ENCODE results near the gene DTX2.
"Not testable (repeated sequence)": the region's sequence is repeated elsewhere in the genome, so short reads cannot be mapped to it uniquely, and the experiment has no call there.

The DTX2 gene

DNA sequence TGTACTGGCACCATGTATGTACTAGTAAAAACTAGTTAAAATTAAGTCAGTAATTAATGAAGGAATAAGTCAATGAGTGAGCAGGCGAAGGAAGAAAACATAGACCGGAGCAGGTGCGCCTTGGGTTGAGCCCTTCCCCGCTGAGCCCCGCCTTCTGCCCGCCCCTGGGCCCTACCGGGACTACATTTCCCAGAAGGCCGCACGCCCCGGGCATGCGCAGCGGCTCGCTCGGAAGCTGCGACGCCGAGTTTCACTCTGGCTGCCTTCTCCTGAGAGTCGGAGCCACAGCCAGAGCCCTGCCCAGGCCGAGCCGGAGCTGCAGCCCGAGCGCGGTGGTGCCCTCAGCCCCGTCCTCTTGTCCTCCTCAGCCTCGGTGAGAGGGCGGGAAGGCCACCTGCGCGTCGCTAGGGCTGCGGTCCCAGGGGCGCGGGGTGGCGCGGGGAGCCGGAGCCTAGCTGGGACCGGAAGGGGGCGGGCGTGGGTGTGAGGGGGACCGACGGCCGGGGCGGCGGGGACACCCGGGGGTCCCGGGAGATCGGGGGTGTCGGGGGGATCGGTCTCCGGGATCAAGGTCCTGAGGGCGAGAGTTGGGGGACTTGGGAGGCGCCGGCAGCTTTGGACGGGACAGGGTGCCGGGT is at the start of gene DTX2:
TSS of gene DTX2 (plus strand) at position 246 of the 638 bp plus-strand sequence. CDS start 18,801 bp downstream, outside the sequence.
- not testable (repeated sequence) for DNase-seq

DNA sequence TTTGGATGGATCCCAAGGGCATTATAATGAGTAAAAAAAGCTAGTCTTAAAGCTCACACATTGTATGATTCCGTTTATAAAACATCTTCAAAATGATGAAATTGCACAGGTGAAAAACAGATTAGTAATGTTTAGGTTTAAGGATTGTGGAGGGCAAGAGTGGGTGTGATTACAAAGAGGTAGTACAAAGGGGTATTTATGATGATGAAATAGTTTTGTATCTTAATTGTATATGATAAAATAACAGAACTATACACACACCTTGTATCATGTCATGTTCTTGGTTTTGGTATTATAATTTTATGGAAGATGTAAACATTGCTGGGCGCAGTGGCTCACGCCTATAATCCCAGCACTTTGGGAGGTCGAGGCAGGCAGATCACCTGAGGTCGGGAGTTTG is 49.3 kb upstream of the DTX2 start:
- no peak for DNase-seq

- not testable (repeated sequence) for DNase-seq
Observed at GRCh38 chr7:76417654-76418310, 43.7 kb upstream of the DTX2 start.

DNA sequence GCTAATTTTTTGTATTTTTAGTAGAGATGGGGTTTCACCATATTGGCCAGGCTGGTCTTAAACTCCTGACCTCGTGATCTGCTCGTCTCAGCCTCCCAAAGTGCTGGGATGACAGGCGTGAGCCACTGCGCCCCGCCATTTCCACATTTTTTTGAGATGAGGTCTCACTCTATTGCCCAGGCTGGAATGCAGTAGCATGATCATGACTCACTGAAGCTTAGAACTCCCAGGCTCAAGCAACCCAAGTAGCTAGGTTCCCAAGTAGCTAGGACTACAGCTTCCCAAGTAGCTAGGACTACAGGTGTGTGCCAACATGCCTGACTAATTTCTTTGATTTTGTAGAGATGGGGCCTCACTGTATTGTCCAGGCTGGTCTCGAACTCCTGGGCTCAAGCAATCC is 40.4 kb upstream of the DTX2 start:
- peak; percentile 96 for DNase-seq

GRCh38 chr7:76423666-76424412 is 37.7 kb upstream of the DTX2 start:
- peak; percentile 26 for DNase-seq

DNA sequence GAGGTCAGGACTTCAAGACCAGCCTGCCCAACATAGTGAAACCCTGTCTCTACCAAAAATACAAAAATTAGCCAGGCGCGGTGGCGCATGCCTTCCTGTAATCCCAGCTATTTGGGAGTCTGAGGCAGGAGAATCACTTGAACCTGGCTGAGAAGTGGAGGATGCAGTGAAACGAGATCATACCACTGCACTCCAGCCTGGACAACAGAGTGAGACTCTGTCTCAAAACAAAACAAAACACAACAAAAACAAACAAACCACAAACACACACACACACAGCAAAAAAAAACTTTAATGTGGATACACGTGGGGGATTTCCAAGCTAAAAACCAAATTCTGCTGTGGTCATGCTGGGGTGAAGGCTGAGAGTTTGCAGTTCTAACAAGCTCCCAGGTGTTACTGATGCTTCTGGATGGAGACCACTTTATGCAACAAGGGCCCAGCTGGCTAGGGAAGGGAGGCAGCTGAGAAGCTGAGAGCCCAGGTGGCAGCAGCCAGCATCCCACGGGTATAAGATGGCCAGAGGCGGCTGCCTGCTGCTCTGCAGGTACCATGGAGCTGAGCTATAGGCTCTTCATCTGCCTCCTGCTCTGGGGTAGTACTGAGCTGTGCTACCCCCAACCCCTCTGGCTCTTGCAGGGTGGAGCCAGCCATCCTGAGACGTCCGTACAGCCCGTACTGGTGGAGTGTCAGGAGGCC is 36.9 kb upstream of the DTX2 start, which contains the start of gene ZP3:
TSS of gene ZP3 (plus strand) at position 538 of the 699 bp plus-strand sequence. CDS start at position 553, 15 bp downstream.
- no peak for DNase-seq

- DNase-seq = no peak
Observed at GRCh38 chr7:76425156-76425555, 36.4 kb upstream of the DTX2 start.

- not testable (repeated sequence) for DNase-seq
Observed at GRCh38 chr7:76425558-76425957, 36.0 kb upstream of the DTX2 start.

DNA sequence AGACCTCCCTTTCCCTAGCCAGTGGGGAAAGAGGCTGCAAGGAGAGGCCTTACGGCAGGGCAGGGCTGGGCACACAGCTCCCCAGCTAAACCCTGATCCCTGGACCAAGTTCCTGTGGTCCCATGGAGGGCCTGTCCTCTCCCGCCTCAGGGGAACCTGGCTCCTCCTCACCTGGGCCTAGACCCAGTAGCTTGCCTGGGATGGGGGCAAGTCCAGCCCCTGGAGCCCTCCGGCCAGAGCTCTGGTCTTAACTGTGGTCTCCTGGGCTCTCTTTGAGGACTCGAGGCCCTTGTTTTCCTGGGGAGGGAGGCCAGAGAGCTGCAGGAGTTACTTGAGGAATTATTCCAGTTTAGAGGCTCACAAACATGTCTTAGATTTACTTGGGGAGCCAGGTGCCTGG is 35.3 kb upstream of the DTX2 start:
- no peak for DNase-seq

DNA sequence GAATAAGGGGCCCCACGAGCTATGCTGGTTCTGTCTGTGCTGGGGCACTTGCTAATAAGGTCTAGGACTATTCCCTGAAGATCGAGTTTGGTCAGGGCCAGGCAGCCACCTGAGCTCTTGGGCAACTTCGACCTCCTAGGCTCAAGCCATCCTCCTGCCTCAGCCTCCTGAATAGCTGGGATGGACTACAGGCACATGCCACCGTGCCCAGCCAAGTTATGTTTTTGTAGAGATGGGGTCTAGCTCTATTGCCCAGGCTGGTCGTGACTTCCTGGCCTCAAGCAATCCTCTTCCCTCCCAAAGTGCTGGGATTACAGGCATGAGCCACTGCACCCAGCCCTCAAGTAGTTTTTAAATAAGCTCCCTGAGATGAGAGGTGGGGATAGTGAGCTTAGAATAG is 33.9 kb upstream of the DTX2 start:
- no peak for DNase-seq

- DNase-seq = no peak
Observed at GRCh38 chr7:76428149-76428823, 33.2 kb upstream of the DTX2 start.

- DNase-seq = peak; percentile 51
Observed at GRCh38 chr7:76428868-76429805, 32.4 kb upstream of the DTX2 start.

GRCh38 chr7:76430211-76430610 is 31.3 kb upstream of the DTX2 start:
- DNase-seq = no peak

GRCh38 chr7:76430836-76431235 is 30.7 kb upstream of the DTX2 start:
- DNase-seq = no peak

GRCh38 chr7:76437873-76438272 is 23.6 kb upstream of the DTX2 start:
- peak; percentile 70 for DNase-seq

DNA sequence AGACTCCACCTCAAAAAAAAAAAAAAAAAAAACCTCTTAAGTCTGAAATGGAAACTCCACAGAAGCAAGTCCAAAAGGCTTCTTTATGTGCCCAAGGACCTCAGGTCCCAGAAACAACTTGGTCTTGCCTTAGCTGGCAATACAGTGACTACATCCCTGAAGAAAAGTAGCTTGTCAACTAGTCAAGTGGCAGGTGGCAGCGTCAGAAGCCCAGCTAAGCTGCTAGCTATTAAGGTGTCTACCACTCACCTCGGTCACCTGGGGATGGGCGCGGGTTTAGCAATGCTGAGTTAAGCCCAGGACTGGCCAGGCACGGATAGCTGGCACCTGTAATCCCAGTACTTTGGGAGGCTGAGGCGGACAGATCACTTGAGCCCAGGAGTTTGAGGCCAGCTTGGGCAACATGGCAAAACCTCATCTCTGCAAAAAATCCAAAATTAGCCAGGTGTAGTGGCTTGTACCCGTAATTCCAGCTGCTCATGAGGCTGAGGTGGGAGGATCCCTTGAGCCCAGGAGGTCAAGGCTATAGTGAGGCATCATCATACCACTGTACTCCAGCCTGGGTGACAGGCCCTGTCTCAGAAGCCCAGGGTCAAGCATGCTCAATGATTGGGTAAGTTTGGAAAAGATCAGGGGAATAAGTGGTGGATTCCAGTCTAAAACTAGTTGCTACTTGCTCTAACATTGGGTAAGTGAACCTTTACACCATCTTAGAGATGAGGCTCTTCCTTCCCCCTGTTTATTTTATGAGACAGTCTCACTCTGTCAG is 22.2 kb upstream of the DTX2 start:
- not testable (repeated sequence) for DNase-seq

- DNase-seq = not testable (repeated sequence)
Observed at GRCh38 chr7:76440404-76440803, 21.1 kb upstream of the DTX2 start.

- not testable (repeated sequence) for DNase-seq
Observed at GRCh38 chr7:76441792-76442191, 19.7 kb upstream of the DTX2 start.

DNA sequence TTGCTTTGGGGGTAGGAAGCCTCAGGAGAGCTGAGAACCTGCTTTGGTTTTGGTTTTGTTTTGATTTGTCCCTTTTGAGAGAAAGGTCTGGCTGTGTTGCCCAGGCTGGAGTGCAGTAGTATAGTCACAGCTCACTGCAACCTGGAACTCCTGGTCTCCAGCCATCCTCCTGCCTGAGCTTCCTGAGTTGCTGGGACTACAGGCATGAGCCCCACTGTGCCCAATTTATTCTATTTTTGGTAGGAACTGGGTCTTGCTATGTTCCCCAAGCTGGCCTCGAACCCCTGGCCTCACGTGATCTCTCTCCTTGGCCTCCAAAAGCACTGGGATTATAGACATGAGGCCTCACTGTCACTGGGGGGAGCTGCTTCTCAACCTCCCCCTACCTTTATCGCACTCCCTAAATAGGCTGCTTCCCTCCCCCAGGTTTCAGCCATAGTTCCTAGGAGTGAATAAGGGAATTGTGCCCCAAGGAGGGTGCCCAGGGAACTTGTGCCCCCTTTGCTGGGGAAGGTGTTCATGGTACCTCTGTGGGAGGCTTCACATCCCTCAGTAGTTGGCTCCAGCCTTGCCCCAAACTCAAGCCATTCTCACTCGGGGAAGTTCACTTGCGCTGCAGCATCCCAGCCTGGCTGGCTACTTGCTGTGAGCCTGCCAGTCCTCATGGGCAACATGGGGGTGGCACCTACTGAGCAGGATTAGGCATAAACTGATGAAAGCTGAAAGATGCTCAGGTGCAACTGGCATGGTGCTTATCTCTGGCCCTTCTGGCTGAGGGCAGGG is 18.7 kb upstream of the DTX2 start:
- not testable (repeated sequence) for DNase-seq

DNA sequence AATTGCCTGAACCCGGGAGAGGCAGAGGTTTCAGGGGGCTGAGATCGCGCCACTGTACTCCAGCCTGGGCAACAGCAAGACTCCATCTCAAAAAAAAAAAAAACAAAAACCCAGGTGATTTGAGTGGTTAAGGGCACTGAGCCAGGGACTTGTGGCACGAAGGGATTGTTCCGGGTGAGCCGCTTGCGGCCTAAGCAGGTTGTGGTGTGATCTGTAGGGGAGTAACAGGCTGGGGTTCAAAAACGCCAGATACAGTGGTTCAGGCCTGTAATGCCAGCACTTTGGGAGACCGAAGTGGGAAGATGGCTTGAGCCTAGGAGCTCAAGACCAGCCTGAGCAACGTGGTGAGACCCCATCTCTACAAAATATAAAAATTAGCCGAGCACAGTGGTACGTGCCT is 17.7 kb upstream of the DTX2 start:
- DNase-seq = not testable (repeated sequence)
